Omental fat pad (tissue), 4 donors: ENCODE results near the gene ZMIZ1. TPM values are rescaled to one million over a fixed set of nuclear protein-coding genes. Genes with fewer than 3 reads are reported as not detected.
A peak's percentile ranks its signal among the peaks of the same experiment; 100 is the strongest.

Experiments
- ATAC-seq: fragments of 150-250 bp; one replicate; pipeline ENCODE4 v1.9.1; 2016; ENCODE audit warnings: mild to moderate bottlenecking, moderate library complexity; ENCODE audit not compliant: low FRiP score
- DNase-seq: peaks from one replicate; pipeline ENCODE4 v3.0.0-alpha.2; 2019; ENCODE audit warnings: low spot score
- CTCF ChIP-seq, 3 donors: fragments of 450-650 bp; IDR thresholded peaks; one replicate each; pipeline ENCODE4 v1.5.1; 2016 to 2017; ENCODE audit warnings: antibody characterized with exemption in 3 of 3, mild to moderate bottlenecking in 3 of 3, moderate library complexity in 2 of 3
- total RNA-seq, 4 donors: library from RNA; depleted of rRNA; stranded (reverse); fragments of >200 nt; gene quantifications; one replicate each; pipeline ENCODE4 v1.1.0, GENCODE V29; 2016

Gene ZMIZ1
- total RNA-seq, 4 donors from 2014 or later, result 24.2 to 64.8 (median 43.1) TPM

- ATAC-seq (no peak), DNase-seq (no peak)
- no peak for TF ChIP-seq CTCF (IDR thresholded peaks at IDR 0.05)
These were observed 141.9 kb downstream of the ZMIZ1 start for GRCh38 chr10:79210672-79211071.

GRCh38 chr10:79211616-79212015 lies 142.8 kb downstream of the ZMIZ1 start:
- ATAC-seq (no peak), DNase-seq (no peak)
- TF ChIP-seq CTCF (IDR thresholded peaks at IDR 0.05), result no peak

GRCh38 chr10:79215531-79215930 lies 146.8 kb downstream of the ZMIZ1 start:
- ATAC-seq (no peak), DNase-seq (no peak)
- no peak for TF ChIP-seq CTCF (IDR thresholded peaks at IDR 0.05)

- no peak for DNase-seq
- TF ChIP-seq CTCF (IDR thresholded peaks at IDR 0.05), result no peak
- no peak for ATAC-seq
These were observed 150.7 kb downstream of the ZMIZ1 start for GRCh38 chr10:79219322-79219957.

- no peak for DNase-seq
- ATAC-seq, result no peak
- TF ChIP-seq CTCF (IDR thresholded peaks at IDR 0.05), result no peak
These were observed 151.5 kb downstream of the ZMIZ1 start for GRCh38 chr10:79220307-79220706.

GRCh38 chr10:79221110-79222051 lies 152.6 kb downstream of the ZMIZ1 start:
- TF ChIP-seq CTCF (IDR thresholded peaks at IDR 0.05), result no peak
- peak; percentile 63 for DNase-seq
- peak; percentile 46 for ATAC-seq
